Transverse colon (tissue), 4 donors: ENCODE measurements around the gene RET. TPM values are rescaled to one million over a fixed set of nuclear protein-coding genes. Genes with fewer than 3 reads are reported as not detected.

Experiments
- DNase-seq: peaks from one replicate; pipeline ENCODE4 v3.0.0-alpha.2; 2019
- H3K27ac ChIP-seq, 4 donors: fragments of 200-600 bp; sonication (generic); 2 replicates each; pipeline ENCODE4 v1.5.1; 2016 to 2018; ENCODE audit warnings: inconsistent platforms in 4 of 4
- H3K27me3 ChIP-seq: fragments of 200-600 bp; sonication (generic); 2 replicates; pipeline ENCODE4 v1.5.1; 2017; ENCODE audit warnings: inconsistent platforms
- H3K36me3 ChIP-seq, 4 donors: fragments of 200-600 bp; sonication (generic); 2 replicates each; pipeline ENCODE4 v1.5.1; 2017 to 2019; ENCODE audit warnings: inconsistent platforms in 4 of 4
- H3K4me1 ChIP-seq, 4 donors: fragments of 200-600 bp; sonication (generic); 2 replicates each; pipeline ENCODE4 v1.5.1; 2017 to 2020; ENCODE audit warnings: inconsistent platforms in 4 of 4
- H3K4me3 ChIP-seq, 4 donors: fragments of 200-600 bp; sonication (generic); 1 replicate in 1 of 4; 2 replicates in 3 of 4; pipeline versions ENCODE4 v1.5.1 to v1.6.1; 2017 to 2019; ENCODE audit warnings: inconsistent platforms in 4 of 4
- H3K9me3 ChIP-seq, 2 donors: fragments of 200-600 bp; sonication (generic); 2 replicates each; pipeline ENCODE4 v1.5.1; 2017 to 2019; ENCODE audit warnings: inconsistent platforms in 2 of 2
- EP300 ChIP-seq: sonication (generic); formaldehyde crosslinking; IDR thresholded peaks from one replicate; pipeline ENCODE4 v1.6.1; 2017; ENCODE audit warnings: antibody characterized with exemption, low read depth
- POLR2A ChIP-seq: fragments of 450-650 bp; IDR thresholded peaks from one replicate; pipeline ENCODE4 v1.6.1; 2016; ENCODE audit warnings: antibody characterized with exemption, mild to moderate bottlenecking, moderate library complexity
- POLR2AphosphoS5 ChIP-seq, 3 donors: sonication (generic); formaldehyde crosslinking; IDR thresholded peaks; one replicate each; pipeline ENCODE4 v1.6.1; 2016; ENCODE audit warnings: antibody characterized with exemption in 3 of 3
- WGBS, 2 donors: methylation state at CpG; one replicate each; pipeline ENCODE4 v1.1.5; 2018; ENCODE audit warnings: low coverage in 1 of 2; 5-methylcytosine and 5-hydroxymethylcytosine counted together
- in situ Hi-C, 4 donors: fragments of 200-750 bp; cut with MboI; loops; one replicate each; pipeline versions ENCODE4 v1.15.0 to v1.15.1; 2017; ENCODE audit warnings: low sequenced_read_pairs in 3 of 4, low pct_ligation_motif_present in 1 of 4, low pct_unique_long_range_greater_than_20kb in 1 of 4
- intact Hi-C: fragments of 100-400 bp; cut with DNase I; formaldehyde crosslinking; loops from one replicate; pipeline ENCODE4 v1.15.1; 2023; ENCODE audit warnings: low total_unique reads
- total RNA-seq, 4 donors: library from RNA; depleted of rRNA; stranded (reverse); fragments of >200 nt; gene quantifications; one replicate each; pipeline ENCODE4 v1.1.0, GENCODE V29; 2016
- TF ChIP-seq, protein P1 (sequence below), 5 experiments: fragments of 200-600 bp in 3 of 5; fragments of 450-650 bp in 2 of 5; sonication (generic) in 3 of 5; IDR thresholded peaks; 1 replicate in 2 of 5; 2 replicates in 3 of 5; pipeline ENCODE4 v1.5.1; 2016 to 2017; ENCODE audit warnings: antibody characterized with exemption in 5 of 5, inconsistent platforms in 3 of 5, mild to moderate bottlenecking in 2 of 5, moderate library complexity in 1 of 5

The RET gene
- total RNA-seq, 4 donors from 2014 or later: 0.37 to 5.6 (median 1.4) TPM

DNA sequence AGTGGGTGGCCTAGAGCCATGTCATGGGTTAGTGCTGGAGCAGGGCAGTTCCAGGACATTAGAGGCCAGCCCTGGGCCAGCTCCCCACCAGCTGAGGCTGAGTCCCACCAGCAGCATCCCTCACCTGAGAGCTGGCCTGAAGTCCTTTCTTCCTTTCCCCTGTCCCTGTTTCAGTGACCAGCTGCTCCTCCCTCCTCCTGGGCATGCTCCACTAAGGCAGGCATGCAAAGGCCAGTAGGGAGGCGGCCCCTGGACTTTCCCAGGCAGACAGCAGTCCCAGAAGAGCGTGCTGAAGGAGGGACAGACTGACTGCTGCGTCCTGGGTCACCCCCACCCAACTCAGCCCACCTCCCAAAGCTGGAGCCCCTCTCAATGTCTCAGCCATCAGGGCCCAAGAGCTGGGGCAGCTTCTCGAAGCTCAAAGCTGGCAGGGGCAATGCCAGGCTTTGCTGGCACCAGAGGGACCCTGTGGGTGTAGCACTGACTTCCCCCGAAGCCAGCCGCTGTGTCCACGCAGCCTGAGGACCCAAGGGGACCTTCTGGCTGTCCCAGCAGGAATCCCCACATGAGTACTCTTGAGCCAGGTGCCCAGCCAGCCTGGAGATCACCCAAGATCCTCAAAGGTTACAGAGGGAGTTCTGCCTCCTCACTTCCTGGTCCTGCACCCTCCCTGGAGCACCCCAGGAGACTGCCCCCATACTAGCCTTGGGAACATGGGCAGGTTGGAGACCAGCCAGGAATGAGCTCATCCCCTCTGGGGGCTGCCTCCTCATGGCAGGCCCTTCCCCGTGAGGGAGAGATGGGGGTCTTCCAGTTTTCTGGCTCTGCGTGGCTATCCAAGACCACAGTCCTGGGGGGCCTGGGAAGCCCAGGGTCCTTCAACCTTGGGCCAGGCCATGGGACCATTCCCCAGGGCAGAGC is 35.2 kb upstream of the RET start:
- in situ Hi-C loops (no loop called here), intact Hi-C loops (no loop called here)
- 80 to 81% methylated on average over 1 to 9 of the region's 9 CpGs for WGBS, 2 donors
- TF ChIP-seq EP300 (no peak), POLR2A (no peak)
- H3K27me3 ChIP-seq: no peaks in the 10 kb centered on the region
- H3K27ac ChIP-seq: no peak overlapping the region
- no peaks in the 10 kb centered on the region for H3K9me3 ChIP-seq
- H3K4me1 ChIP-seq: peaks cover 0 to 8% (median 0%) of the 10 kb centered on the region in 4 donors
- H3K4me3 ChIP-seq: no peak overlapping the region
- no peaks in the 10 kb centered on the region for H3K36me3 ChIP-seq
- no peak for DNase-seq

DNA sequence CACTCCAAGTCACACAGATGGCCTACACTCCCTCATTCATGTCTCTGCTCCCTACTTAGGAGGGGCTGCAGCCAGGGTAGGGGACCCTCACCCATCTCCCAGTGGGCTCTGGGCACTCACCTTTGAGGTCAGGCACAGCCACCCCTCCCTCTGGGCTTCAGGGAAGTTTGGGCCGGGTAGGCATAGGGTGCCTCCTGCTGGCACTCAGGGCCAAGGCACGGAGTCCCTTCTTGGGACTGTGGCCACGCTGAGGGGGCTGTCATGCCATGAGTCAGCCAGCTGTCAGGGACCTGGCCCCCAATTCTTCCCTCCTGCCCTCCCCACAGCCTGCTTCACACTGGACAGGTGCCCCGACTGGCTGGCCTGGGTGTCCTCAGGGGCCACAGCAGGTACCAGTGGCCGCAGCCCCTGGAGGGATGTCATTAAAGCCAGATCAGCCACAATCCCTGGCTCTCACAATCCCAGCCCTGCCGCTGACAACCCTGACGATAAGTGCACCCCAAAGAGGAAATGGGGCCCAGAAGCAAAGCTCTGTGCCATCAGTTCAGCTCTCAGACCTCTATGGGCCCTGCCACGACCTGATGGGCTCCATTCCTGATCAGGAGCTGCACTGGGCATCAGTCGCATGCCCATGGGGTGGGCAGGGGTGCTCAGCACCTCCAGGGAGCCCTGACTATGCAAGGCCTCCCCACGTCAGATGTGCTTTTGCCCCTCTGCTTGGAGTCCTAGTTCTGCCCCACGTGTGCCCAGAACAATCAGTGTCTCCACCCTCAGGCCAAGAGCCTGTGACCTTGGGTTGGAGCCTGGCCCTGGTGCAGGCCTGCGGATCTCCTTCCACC is 34.1 kb upstream of the RET start:
- no peak overlapping the region for H3K4me3 ChIP-seq
- H3K36me3 ChIP-seq: no peaks in the 10 kb centered on the region
- H3K27me3 ChIP-seq: no peaks in the 10 kb centered on the region
- no peak overlapping the region for H3K27ac ChIP-seq
- intact Hi-C loops (no loop called here), in situ Hi-C loops (no loop called here)
- TF ChIP-seq, protein P1, sequence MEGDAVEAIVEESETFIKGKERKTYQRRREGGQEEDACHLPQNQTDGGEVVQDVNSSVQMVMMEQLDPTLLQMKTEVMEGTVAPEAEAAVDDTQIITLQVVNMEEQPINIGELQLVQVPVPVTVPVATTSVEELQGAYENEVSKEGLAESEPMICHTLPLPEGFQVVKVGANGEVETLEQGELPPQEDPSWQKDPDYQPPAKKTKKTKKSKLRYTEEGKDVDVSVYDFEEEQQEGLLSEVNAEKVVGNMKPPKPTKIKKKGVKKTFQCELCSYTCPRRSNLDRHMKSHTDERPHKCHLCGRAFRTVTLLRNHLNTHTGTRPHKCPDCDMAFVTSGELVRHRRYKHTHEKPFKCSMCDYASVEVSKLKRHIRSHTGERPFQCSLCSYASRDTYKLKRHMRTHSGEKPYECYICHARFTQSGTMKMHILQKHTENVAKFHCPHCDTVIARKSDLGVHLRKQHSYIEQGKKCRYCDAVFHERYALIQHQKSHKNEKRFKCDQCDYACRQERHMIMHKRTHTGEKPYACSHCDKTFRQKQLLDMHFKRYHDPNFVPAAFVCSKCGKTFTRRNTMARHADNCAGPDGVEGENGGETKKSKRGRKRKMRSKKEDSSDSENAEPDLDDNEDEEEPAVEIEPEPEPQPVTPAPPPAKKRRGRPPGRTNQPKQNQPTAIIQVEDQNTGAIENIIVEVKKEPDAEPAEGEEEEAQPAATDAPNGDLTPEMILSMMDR (IDR thresholded peaks at IDR 0.05): no peak
- TF ChIP-seq POLR2AphosphoS5 (IDR thresholded peaks at IDR 0.05) (no peak), POLR2A (no peak), EP300 (no peak)
- peaks cover 0 to 8% (median 0%) of the 10 kb centered on the region in 4 donors for H3K4me1 ChIP-seq
- H3K9me3 ChIP-seq: no peaks in the 10 kb centered on the region
- DNase-seq: no peak
- WGBS, 2 donors: 81% methylated on average over 11 of the region's 12 CpGs; no CpG with 5 or more reads in 1 of the 2 donors

DNA sequence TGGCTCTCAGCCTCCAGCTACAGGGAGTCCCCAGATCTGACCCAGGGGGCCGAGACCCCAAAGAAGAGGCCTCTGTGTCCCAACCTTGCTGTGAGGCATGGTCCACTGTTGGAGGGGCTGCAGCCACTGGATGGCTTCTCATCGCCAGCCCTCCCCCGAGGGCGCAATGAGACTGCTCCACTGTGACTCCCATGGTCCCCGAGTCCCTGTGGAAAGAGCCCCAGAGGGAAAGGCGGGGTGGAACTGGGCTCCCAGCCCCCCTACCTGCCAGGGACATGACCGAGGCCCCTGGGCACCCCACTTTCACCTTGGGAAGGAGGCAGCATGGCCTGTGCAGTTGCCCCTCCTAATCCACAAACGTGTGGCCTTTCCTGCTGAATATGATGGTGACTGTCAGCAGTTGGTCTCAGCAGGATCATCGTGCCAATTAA is 33.5 kb upstream of the RET start:
- intact Hi-C loops: no loop called here
- DNase-seq: no peak

DNA sequence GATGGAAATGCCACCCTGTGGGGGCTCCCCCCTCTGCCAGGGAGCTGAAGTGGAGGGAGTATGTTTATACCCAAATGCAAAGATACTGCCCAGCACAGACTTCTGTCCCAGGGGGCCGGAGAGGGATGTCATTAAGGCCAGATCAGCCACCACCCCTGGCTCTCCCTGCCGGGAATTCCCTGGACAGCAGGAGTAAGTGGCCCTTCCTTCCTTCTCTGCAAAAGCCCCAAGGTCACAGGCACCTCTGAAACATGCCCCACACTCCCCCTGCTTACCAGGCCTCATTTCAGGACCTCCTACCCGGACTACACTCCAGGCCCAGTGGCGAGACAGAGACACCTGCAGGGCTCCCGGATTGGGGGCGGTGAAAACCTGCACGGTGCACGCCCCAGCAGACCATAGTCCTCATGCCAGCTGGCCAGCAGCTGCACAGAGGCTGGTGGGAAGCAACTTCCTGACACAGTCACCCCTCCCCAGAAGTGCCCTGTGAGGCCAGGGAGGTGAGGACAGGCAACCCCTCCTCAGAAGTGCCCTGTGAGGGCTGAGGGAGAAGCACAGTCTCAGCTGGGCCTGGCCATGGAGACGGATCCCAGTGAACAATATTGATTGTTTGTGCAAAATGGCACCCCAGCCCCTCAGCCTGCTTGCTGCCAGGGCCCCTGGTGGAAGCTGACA is 33.0 kb upstream of the RET start:
- TF ChIP-seq POLR2A: no peak
- TF ChIP-seq EP300: no peak
- TF ChIP-seq, protein P1 (IDR thresholded peaks at IDR 0.05): no peak
- TF ChIP-seq POLR2AphosphoS5 (IDR thresholded peaks at IDR 0.05): no peak
- Histone ChIP-seq H3K4me3 (no peak overlapping the region), H3K4me1 (peaks cover 0 to 8% (median 0%) of the 10 kb centered on the region in 4 donors), H3K27ac (no peak overlapping the region), H3K9me3 (no peaks in the 10 kb centered on the region), H3K36me3 (no peaks in the 10 kb centered on the region), H3K27me3 (no peaks in the 10 kb centered on the region)
- 50% methylated on average over 9 of the region's 9 CpGs; no CpG with 5 or more reads in 1 of the 2 donors for WGBS, 2 donors
- DNase-seq: no peak
- in situ Hi-C loops: no loop called here
- intact Hi-C loops: no loop called here

More for the DNA sequence above, 33.5 kb upstream of the RET start:
- Histone ChIP-seq H3K9me3 (no peaks in the 10 kb centered on the region), H3K36me3 (no peaks in the 10 kb centered on the region), H3K4me1 (peaks cover 0 to 8% (median 0%) of the 10 kb centered on the region in 4 donors), H3K4me3 (no peak overlapping the region), H3K27me3 (no peaks in the 10 kb centered on the region), H3K27ac (no peak overlapping the region)
- 77% methylated on average over 9 of the region's 9 CpGs; no CpG with 5 or more reads in 1 of the 2 donors for WGBS, 2 donors
- in situ Hi-C loops: no loop called here
- TF ChIP-seq, protein P1 (IDR thresholded peaks at IDR 0.05): no peak
- TF ChIP-seq EP300 (no peak), POLR2A (no peak), POLR2AphosphoS5 (IDR thresholded peaks at IDR 0.05) (no peak)
